NAMALWA (cell line): Measurements from ENCODE around the gene TGFB1.
"Not testable (repeated sequence)": the region's sequence is repeated elsewhere in the genome, so short reads cannot be mapped to it uniquely, and the experiment has no call there.

ENCODE experiments used
- DNase-seq: peaks from one replicate; pipeline ENCODE4 v3.0.0-alpha.2; 2015; ENCODE audit warnings: low spot score

Gene TGFB1

GRCh38 chr19:41369769-41370168, 16.0 kb upstream of the TGFB1 start:
- no peak for DNase-seq

GRCh38 chr19:41367848-41368301, 14.2 kb upstream of the TGFB1 start:
- DNase-seq: no peak

GRCh38 chr19:41366089-41366488, 12.4 kb upstream of the TGFB1 start:
- DNase-seq: peak; percentile 67

- DNase-seq: no peak
These were observed 11.0 kb upstream of the TGFB1 start for GRCh38 chr19:41364524-41365391.

- peak; percentile 99 for DNase-seq
These were observed 10.2 kb upstream of the TGFB1 start, which contains the start of gene B9D2 for GRCh38 chr19:41363753-41364523. Gene B9D2, minus strand, starts transcription at chr19:41364149. Its CDS starts 630 bp downstream, at chr19:41363519.

- DNase-seq: no peak
These were observed 9.6 kb upstream of the TGFB1 start for GRCh38 chr19:41363371-41363752.

GRCh38 chr19:41362143-41362847, 8.6 kb upstream of the TGFB1 start:
- DNase-seq: peak; percentile 28

GRCh38 chr19:41359741-41360140, 6.0 kb upstream of the TGFB1 start:
- DNase-seq: no peak

- DNase-seq: no peak
These were observed 4.0 kb upstream of the TGFB1 start for GRCh38 chr19:41357746-41358145.

GRCh38 chr19:41356984-41357739, 3.4 kb upstream of the TGFB1 start:
- no peak for DNase-seq

- DNase-seq: no peak
These were observed 2.1 kb upstream of the TGFB1 start for GRCh38 chr19:41355802-41356201.

GRCh38 chr19:41355035-41355434, 1.3 kb upstream of the TGFB1 start:
- DNase-seq: no peak

GRCh38 chr19:41354343-41354953, 726 bp upstream of the TGFB1 start:
- no peak for DNase-seq

- DNase-seq: peak; percentile 86
These were observed 885 bp downstream of the TGFB1 start for GRCh38 chr19:41352609-41353465.

GRCh38 chr19:41352279-41352608, 1.5 kb downstream of the TGFB1 start:
- DNase-seq: no peak

GRCh38 chr19:41351339-41352245, 2.1 kb downstream of the TGFB1 start:
- DNase-seq: peak; percentile 75

GRCh38 chr19:41350735-41351338, 2.9 kb downstream of the TGFB1 start:
- DNase-seq: no peak

- DNase-seq: not testable (repeated sequence)
These were observed 6.8 kb downstream of the TGFB1 start for GRCh38 chr19:41346916-41347315.

- no peak for DNase-seq
These were observed 9.6 kb downstream of the TGFB1 start for GRCh38 chr19:41344162-41344561.
